ENCODE data around the gene COTL1. TPM values are rescaled to one million over a fixed set of nuclear protein-coding genes. Genes with fewer than 3 reads are reported as not detected.
"Not testable (repeated sequence)": the region's sequence is repeated elsewhere in the genome, so short reads cannot be mapped to it uniquely, and the experiment has no call there.

COTL1 gene
- total RNA-seq, 1 donor from 2014 or later: 37.6 TPM

GRCh38 chr16:84519855-84520254, 98.0 kb downstream of the COTL1 start:
- H3K27ac Mint-ChIP-seq: peak overlapping the region; percentile 35
- H3K9me3 Mint-ChIP-seq (ENCODE audit: low read depth): no peaks in the 10 kb centered on the region
- no peak for TF ChIP-seq CTCF (IDR thresholded peaks at IDR 0.05; ENCODE audit: unreplicated experiment)
- no peak for DNase-seq (ENCODE audit: low spot score, unreplicated experiment)
- peaks cover 3% of the 10 kb centered on the region for H3K4me1 Mint-ChIP-seq (ENCODE audit: low read depth)
- no peaks in the 10 kb centered on the region for H3K36me3 Mint-ChIP-seq (ENCODE audit: insufficient read depth)
- no peak overlapping the region for H3K4me3 Mint-ChIP-seq (ENCODE audit: low read depth)
- H3K27me3 Mint-ChIP-seq: peaks cover 12% of the 10 kb centered on the region

GRCh38 chr16:84518804-84519341, 99.0 kb downstream of the COTL1 start:
- Mint-ChIP-seq H3K4me1 (ENCODE audit: low read depth) (peaks cover 4% of the 10 kb centered on the region), H3K9me3 (ENCODE audit: low read depth) (no peaks in the 10 kb centered on the region), H3K27ac (no peak overlapping the region), H3K4me3 (ENCODE audit: low read depth) (no peak overlapping the region), H3K36me3 (ENCODE audit: insufficient read depth) (no peaks in the 10 kb centered on the region), H3K27me3 (peaks cover 12% of the 10 kb centered on the region)
- no peak for DNase-seq (ENCODE audit: low spot score, unreplicated experiment)
- no peak for TF ChIP-seq CTCF (IDR thresholded peaks at IDR 0.05; ENCODE audit: unreplicated experiment)

- H3K9me3 Mint-ChIP-seq (ENCODE audit: low read depth); H3K4me3 Mint-ChIP-seq (ENCODE audit: low read depth); H3K36me3 Mint-ChIP-seq (ENCODE audit: insufficient read depth); H3K4me1 Mint-ChIP-seq (ENCODE audit: low read depth); H3K27ac Mint-ChIP-seq; DNase-seq (ENCODE audit: low spot score, unreplicated experiment): not testable (repeated sequence)
- H3K27me3 Mint-ChIP-seq: peaks cover 12% of the 10 kb centered on the region
Observed at GRCh38 chr16:84518220-84518619, 99.7 kb downstream of the COTL1 start.

- peaks cover 4% of the 10 kb centered on the region for H3K4me1 Mint-ChIP-seq (ENCODE audit: low read depth)
- H3K9me3 Mint-ChIP-seq (ENCODE audit: low read depth): no peaks in the 10 kb centered on the region
- TF ChIP-seq CTCF (IDR thresholded peaks at IDR 0.05; ENCODE audit: unreplicated experiment): no peak
- H3K36me3 Mint-ChIP-seq (ENCODE audit: insufficient read depth): no peaks in the 10 kb centered on the region
- no peak overlapping the region for H3K27ac Mint-ChIP-seq
- DNase-seq (ENCODE audit: low spot score, unreplicated experiment): no peak
- no peak overlapping the region for H3K4me3 Mint-ChIP-seq (ENCODE audit: low read depth)
- H3K27me3 Mint-ChIP-seq: peaks cover 12% of the 10 kb centered on the region
Observed at GRCh38 chr16:84517366-84517765, 100.5 kb downstream of the COTL1 start.

Other genes with a start within 250 kb of the COTL1 start
- 6.8 and 10.8 TPM in 2 replicates for gene ATP2C2, start 249.5 kb downstream of the COTL1 start, total RNA-seq
- gene MEAK7, start 113.4 kb downstream of the COTL1 start, total RNA-seq: 32.3 and 32.7 TPM in 2 replicates
- 43.2 and 46.7 TPM in 2 replicates for gene KLHL36, start 30.4 kb upstream of the COTL1 start, total RNA-seq
- gene USP10, start 81.9 kb upstream of the COTL1 start, total RNA-seq: 124 and 139 TPM in 2 replicates
- gene CRISPLD2, start 201.9 kb upstream of the COTL1 start, total RNA-seq: 10.0 and 11.0 TPM in 2 replicates